Peyer's patch (tissue), 4 donors: Measurements from ENCODE around the gene TPGS1.

Source experiments
- CTCF ChIP-seq, 6 experiments: fragments of 450-650 bp in 4 of 6; fragments of 200-600 bp in 2 of 6; sonication (generic) in 1 of 6; IDR thresholded peaks; one replicate each; pipeline ENCODE4 v1.5.1; 2017 to 2019; ENCODE audit warnings: antibody characterized with exemption in 6 of 6, mild to moderate bottlenecking in 3 of 6, moderate library complexity in 1 of 6
- POLR2A ChIP-seq, 2 donors: fragments of 450-650 bp; IDR thresholded peaks; one replicate each; pipeline ENCODE4 v1.5.1; 2017; ENCODE audit warnings: antibody characterized with exemption in 2 of 2, mild to moderate bottlenecking in 2 of 2, moderate library complexity in 2 of 2

GRCh38 chr19:489418-490196 lies 17.7 kb upstream of the TPGS1 start:
- TF ChIP-seq POLR2A (IDR thresholded peaks at IDR 0.05) (no peak), CTCF (IDR thresholded peaks at IDR 0.05) (no peak)
